HepG2 (cell line): Measurements from ENCODE around the gene ACD. TPM values are rescaled to one million over a fixed set of nuclear protein-coding genes. Genes with fewer than 3 reads are reported as not detected.

Experiments
- RAD21 ChIP-seq: fragments of 450-650 bp; formaldehyde crosslinking; IDR thresholded peaks from 2 replicates; pipeline ENCODE4 v1.5.0; 2020; ENCODE audit warnings: mild to moderate bottlenecking
- TBP ChIP-seq: sonication (generic); formaldehyde crosslinking; IDR thresholded peaks from 2 replicates; pipeline ENCODE4 v1.5.0; 2020; ENCODE audit warnings: missing genetic modification reagents
- TCF7L2 ChIP-seq: IDR thresholded peaks from 2 replicates; pipeline ENCODE4 v1.6.1; 2011; ENCODE audit warnings: mild to moderate bottlenecking, low read depth, low read length, moderate library complexity
- ZNF235 ChIP-seq: sonication (generic); formaldehyde crosslinking; IDR thresholded peaks from 2 replicates; pipeline ENCODE4 v1.8.1; 2023; ENCODE audit warnings: mild to moderate bottlenecking, missing genetic modification reagents, borderline replicate concordance
- polyA plus RNA-seq, 8 experiments: library from polyadenylated mRNA; depleted of rRNA in 3 of 8; stranded (reverse) in 7 of 8; unstranded in 1 of 8; fragments of >200 nt; fragmentation: Illumina TruSeq in 4 of 8; extraction: Trizol in 4 of 8; gene quantifications; 2 replicates each; pipeline versions ENCODE4 v1.2.1 to v1.2.3, GENCODE V29; 2011 to 2016; ENCODE audit warnings: low read depth in 4 of 8, missing spikeins in 1 of 8, mixed read lengths in 1 of 8; ENCODE audit not compliant: insufficient read depth in 1 of 8
- total RNA-seq, 5 experiments: library from RNA; depleted of rRNA; stranded (reverse); fragments of >200 nt; fragmentation: Illumina TruSeq; extraction: Trizol; gene quantifications; 2 replicates each; pipeline ENCODE4 v1.2.3, GENCODE V29; 2016; ENCODE audit warnings: low read depth in 1 of 5
- TF ChIP-seq, protein P1 (sequence below): IDR thresholded peaks from 2 replicates; pipeline ENCODE4 v1.4.0; 2020; ENCODE audit warnings: mild to moderate bottlenecking, missing genetic modification reagents
- TF ChIP-seq, protein P2 (sequence below): sonication (generic); formaldehyde crosslinking; IDR thresholded peaks from 2 replicates; pipeline ENCODE4 v1.8.1; 2023; ENCODE audit warnings: mild to moderate bottlenecking, missing genetic modification reagents, borderline replicate concordance
- TF ChIP-seq, protein P3 (sequence below): sonication (generic); formaldehyde crosslinking; IDR thresholded peaks from 2 replicates; pipeline ENCODE4 v1.4.0; 2020; ENCODE audit warnings: missing genetic modification reagents
- TF ChIP-seq, protein P4 (sequence below): sonication (generic); formaldehyde crosslinking; IDR thresholded peaks from 2 replicates; pipeline ENCODE4 v1.4.0; 2020; ENCODE audit warnings: mild to moderate bottlenecking, missing genetic modification reagents
- TF ChIP-seq, protein P5 (sequence below): sonication (generic); formaldehyde crosslinking; IDR thresholded peaks from 2 replicates; pipeline ENCODE4 v1.8.0; 2022; ENCODE audit warnings: mild to moderate bottlenecking, missing genetic modification reagents, moderate library complexity

ACD gene
- total and polyA plus RNA-seq, 2 of the 13 experiments (the other 11 are each of a cell fraction or from before 2014, with no cell fraction given) = 32.6 to 38.3 TPM

DNA sequence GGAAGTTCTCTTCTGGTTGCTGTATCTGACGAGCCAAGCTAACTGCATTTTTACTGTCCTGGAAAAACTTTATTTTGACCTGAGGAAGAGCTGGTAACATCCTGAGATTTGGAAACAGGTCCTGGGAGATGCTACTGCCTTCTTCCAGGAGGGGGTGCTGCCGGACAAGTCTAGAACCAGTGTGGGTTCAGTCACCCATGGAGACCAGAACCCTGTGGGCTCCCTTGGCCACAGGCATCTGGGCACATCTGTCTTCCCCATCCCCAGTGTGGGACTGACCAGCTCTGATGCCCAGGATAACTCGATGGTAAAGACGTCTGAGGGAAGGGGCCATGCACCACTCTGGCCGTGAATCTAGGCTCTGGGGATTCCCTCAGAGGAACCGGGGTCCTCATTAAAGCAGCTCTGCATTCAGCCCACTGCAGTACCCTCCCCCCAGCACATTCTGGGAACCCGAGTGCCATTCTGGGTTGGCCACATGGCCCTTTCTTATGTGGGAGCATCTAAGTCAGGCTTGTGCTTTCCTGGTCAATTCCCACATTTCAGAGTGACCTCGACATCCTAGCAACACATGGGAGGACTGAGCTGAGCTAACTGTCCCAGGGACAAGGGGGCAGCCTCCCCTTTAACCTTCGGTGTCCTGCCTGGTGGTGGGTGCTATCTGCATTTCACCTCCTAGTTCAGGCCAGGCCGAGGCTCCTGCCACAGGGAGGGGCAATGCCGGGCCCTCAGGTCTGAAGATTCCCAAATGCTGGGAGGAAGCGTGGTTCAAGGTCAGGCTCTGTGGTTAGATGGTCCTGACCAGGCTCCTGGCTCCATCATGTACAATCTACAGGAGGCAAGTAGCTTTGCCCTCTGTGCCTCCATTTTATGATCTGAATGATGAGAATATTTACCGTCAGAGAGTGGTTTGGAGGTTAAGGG is 12.9 kb upstream of the ACD start (continued):
- TF ChIP-seq, protein P1, sequence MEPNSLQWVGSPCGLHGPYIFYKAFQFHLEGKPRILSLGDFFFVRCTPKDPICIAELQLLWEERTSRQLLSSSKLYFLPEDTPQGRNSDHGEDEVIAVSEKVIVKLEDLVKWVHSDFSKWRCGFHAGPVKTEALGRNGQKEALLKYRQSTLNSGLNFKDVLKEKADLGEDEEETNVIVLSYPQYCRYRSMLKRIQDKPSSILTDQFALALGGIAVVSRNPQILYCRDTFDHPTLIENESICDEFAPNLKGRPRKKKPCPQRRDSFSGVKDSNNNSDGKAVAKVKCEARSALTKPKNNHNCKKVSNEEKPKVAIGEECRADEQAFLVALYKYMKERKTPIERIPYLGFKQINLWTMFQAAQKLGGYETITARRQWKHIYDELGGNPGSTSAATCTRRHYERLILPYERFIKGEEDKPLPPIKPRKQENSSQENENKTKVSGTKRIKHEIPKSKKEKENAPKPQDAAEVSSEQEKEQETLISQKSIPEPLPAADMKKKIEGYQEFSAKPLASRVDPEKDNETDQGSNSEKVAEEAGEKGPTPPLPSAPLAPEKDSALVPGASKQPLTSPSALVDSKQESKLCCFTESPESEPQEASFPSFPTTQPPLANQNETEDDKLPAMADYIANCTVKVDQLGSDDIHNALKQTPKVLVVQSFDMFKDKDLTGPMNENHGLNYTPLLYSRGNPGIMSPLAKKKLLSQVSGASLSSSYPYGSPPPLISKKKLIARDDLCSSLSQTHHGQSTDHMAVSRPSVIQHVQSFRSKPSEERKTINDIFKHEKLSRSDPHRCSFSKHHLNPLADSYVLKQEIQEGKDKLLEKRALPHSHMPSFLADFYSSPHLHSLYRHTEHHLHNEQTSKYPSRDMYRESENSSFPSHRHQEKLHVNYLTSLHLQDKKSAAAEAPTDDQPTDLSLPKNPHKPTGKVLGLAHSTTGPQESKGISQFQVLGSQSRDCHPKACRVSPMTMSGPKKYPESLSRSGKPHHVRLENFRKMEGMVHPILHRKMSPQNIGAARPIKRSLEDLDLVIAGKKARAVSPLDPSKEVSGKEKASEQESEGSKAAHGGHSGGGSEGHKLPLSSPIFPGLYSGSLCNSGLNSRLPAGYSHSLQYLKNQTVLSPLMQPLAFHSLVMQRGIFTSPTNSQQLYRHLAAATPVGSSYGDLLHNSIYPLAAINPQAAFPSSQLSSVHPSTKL (CRISPR knock-in tag) = peak; percentile 26; the same call in 1 of the 2 replicates
- TF ChIP-seq TBP (CRISPR knock-in tag) (0 out of 2 replicates have a peak, but pooled peaks have one; percentile 37), TCF7L2 (no peak), RAD21 (CRISPR knock-in tag) (peak; percentile 93), ZNF235 (0 out of 2 replicates have a peak, but pooled peaks have one; percentile 67)
- TF ChIP-seq, protein P2, sequence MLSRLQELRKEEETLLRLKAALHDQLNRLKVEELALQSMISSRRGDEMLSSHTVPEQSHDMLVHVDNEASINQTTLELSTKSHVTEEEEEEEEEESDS (CRISPR knock-in tag) = 0 out of 2 replicates have a peak, but pooled peaks have one; percentile 23
- TF ChIP-seq, protein P3, sequence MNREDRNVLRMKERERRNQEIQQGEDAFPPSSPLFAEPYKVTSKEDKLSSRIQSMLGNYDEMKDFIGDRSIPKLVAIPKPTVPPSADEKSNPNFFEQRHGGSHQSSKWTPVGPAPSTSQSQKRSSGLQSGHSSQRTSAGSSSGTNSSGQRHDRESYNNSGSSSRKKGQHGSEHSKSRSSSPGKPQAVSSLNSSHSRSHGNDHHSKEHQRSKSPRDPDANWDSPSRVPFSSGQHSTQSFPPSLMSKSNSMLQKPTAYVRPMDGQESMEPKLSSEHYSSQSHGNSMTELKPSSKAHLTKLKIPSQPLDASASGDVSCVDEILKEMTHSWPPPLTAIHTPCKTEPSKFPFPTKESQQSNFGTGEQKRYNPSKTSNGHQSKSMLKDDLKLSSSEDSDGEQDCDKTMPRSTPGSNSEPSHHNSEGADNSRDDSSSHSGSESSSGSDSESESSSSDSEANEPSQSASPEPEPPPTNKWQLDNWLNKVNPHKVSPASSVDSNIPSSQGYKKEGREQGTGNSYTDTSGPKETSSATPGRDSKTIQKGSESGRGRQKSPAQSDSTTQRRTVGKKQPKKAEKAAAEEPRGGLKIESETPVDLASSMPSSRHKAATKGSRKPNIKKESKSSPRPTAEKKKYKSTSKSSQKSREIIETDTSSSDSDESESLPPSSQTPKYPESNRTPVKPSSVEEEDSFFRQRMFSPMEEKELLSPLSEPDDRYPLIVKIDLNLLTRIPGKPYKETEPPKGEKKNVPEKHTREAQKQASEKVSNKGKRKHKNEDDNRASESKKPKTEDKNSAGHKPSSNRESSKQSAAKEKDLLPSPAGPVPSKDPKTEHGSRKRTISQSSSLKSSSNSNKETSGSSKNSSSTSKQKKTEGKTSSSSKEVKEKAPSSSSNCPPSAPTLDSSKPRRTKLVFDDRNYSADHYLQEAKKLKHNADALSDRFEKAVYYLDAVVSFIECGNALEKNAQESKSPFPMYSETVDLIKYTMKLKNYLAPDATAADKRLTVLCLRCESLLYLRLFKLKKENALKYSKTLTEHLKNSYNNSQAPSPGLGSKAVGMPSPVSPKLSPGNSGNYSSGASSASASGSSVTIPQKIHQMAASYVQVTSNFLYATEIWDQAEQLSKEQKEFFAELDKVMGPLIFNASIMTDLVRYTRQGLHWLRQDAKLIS = no peak
- TF ChIP-seq, protein P4, sequence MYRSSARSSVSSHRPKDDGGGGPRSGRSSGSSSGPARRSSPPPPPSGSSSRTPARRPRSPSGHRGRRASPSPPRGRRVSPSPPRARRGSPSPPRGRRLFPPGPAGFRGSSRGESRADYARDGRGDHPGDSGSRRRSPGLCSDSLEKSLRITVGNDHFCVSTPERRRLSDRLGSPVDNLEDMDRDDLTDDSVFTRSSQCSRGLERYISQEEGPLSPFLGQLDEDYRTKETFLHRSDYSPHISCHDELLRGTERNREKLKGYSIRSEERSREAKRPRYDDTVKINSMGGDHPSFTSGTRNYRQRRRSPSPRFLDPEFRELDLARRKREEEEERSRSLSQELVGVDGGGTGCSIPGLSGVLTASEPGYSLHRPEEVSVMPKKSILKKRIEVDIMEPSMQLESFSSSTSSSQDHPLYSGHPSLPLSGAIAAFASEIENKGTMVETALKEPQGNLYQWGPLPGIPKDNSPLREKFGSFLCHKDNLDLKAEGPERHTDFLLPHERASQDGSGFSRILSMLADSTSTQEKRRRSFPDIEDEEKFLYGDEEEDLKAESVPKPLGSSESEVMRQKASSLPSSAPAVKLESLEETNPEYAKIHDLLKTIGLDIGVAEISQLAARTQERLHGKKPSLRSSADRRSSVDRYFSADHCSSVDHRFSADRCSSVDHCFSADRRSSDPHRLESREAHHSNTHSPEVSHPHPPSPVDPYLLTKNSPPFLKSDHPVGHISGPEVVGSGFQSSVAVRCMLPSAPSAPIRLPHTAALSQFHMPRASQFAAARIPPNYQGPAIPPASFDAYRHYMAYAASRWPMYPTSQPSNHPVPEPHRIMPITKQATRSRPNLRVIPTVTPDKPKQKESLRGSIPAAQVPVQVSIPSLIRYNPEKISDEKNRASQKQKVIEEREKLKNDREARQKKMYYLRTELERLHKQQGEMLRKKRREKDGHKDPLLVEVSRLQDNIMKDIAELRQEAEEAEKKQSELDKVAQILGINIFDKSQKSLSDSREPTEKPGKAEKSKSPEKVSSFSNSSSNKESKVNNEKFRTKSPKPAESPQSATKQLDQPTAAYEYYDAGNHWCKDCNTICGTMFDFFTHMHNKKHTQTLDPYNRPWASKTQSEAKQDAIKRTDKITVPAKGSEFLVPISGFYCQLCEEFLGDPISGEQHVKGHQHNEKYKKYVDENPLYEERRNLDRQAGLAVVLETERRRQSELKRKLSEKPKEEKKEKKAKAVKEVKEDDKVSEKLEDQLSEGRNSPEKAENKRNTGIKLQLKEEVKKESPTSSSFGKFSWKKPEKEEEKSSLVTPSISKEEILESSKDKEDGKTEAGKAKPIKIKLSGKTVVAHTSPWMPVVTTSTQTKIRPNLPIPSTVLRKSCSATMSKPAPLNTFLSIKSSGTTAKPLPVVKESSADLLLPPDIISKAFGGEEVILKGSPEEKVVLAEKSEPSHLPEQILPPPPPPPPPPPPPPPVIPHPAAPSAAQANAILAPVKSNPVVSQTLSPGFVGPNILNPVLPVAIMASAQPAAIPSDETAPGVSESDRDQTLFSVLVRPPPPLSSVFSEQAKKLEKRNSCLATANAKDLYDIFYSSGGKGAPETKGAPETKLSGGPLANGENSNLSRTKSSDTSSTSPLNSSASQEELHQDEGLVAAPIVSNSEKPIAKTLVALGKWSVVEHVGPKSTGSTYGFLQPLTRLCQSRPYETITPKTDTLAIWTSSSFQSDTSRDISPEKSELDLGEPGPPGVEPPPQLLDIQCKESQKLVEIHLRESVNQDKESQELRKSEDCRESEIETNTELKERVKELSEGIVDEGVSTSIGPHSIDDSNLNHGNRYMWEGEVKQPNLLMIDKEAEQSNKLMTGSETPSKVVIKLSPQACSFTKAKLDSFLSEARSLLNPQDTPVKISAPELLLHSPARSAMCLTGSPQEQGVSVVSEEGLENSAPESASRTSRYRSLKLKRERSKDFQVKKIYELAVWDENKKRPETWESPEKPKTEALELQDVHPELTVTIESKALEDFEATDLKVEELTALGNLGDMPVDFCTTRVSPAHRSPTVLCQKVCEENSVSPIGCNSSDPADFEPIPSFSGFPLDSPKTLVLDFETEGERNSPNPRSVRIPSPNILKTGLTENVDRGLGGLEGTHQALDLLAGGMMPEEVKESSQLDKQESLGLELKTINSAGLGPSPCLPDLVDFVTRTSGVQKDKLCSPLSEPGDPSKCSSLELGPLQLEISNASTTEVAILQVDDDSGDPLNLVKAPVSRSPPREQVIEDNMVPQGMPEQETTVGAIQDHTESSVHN (CRISPR knock-in tag) = no peak
- TF ChIP-seq, protein P5, sequence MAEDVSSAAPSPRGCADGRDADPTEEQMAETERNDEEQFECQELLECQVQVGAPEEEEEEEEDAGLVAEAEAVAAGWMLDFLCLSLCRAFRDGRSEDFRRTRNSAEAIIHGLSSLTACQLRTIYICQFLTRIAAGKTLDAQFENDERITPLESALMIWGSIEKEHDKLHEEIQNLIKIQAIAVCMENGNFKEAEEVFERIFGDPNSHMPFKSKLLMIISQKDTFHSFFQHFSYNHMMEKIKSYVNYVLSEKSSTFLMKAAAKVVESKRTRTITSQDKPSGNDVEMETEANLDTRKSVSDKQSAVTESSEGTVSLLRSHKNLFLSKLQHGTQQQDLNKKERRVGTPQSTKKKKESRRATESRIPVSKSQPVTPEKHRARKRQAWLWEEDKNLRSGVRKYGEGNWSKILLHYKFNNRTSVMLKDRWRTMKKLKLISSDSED (CRISPR knock-in tag) = no peak
